GM21447 (cell line): ENCODE measurements around the gene EMP1.
A peak's percentile ranks its signal among the peaks of the same experiment; 100 is the strongest.
"Not testable (repeated sequence)": the region's sequence is repeated elsewhere in the genome, so short reads cannot be mapped to it uniquely, and the experiment has no call there.

Experiments used
- ATAC-seq: cut with Tn5 transposase; IDR thresholded peaks from one replicate; pipeline ENCODE4 v1.9.1; 2021; ENCODE audit not compliant: unreplicated experiment

The EMP1 gene

GRCh38 chr12:13255792-13256691, 59.5 kb downstream of the EMP1 start:
- ATAC-seq = peak; percentile 93

GRCh38 chr12:13256692-13257045, 60.1 kb downstream of the EMP1 start:
- ATAC-seq = no peak

- no peak for ATAC-seq
Measured at GRCh38 chr12:13257356-13257875, 60.9 kb downstream of the EMP1 start.

GRCh38 chr12:13258197-13258596, 61.7 kb downstream of the EMP1 start:
- ATAC-seq = no peak

GRCh38 chr12:13258717-13259119, 62.2 kb downstream of the EMP1 start:
- ATAC-seq = no peak

GRCh38 chr12:13259625-13260024, 63.1 kb downstream of the EMP1 start:
- not testable (repeated sequence) for ATAC-seq

- not testable (repeated sequence) for ATAC-seq
Measured at GRCh38 chr12:13267826-13268225, 71.3 kb downstream of the EMP1 start.

GRCh38 chr12:13268581-13268980, 72.1 kb downstream of the EMP1 start:
- no peak for ATAC-seq
